Activated CD4-positive, alpha-beta T cell treated with anti-CD3 and anti-CD28 coated beads, Interleukin-2, amount 10 ng/mL, durations not matched to agents 24 days and 14 days (primary cell): ENCODE results near the gene PRR20G. TPM values are rescaled to one million over a fixed set of nuclear protein-coding genes. Genes with fewer than 3 reads are reported as not detected.

ENCODE experiments used
- DNase-seq: peaks from one replicate; pipeline ENCODE4 v3.0.0; 2022
- H3K27ac Mint-ChIP-seq: one replicate; pipeline ENCODE4 v1.8.0; 2022; ENCODE audit warnings: mild to moderate bottlenecking, mixed read lengths
- H3K27me3 Mint-ChIP-seq: one replicate; pipeline ENCODE4 v1.8.0; 2022; ENCODE audit warnings: mixed read lengths
- H3K36me3 Mint-ChIP-seq: one replicate; pipeline ENCODE4 v1.8.0; 2022; ENCODE audit warnings: low read depth, mild to moderate bottlenecking, mixed read lengths
- H3K4me1 Mint-ChIP-seq: one replicate; pipeline ENCODE4 v1.8.0; 2021; ENCODE audit warnings: mixed read lengths
- H3K4me3 Mint-ChIP-seq: one replicate; pipeline ENCODE4 v1.8.0; 2022; ENCODE audit warnings: mild to moderate bottlenecking, moderate library complexity, mixed read lengths
- H3K9me3 Mint-ChIP-seq: one replicate; pipeline ENCODE4 v1.8.0; 2021; ENCODE audit warnings: mixed read lengths
- intact Hi-C: fragments of 100-400 bp; cut with micrococcal nuclease; formaldehyde crosslinking; loops from one replicate; pipeline ENCODE4 v1.15.1; 2023
- total RNA-seq: library from RNA; stranded (reverse); gene quantifications from 2 replicates; pipeline ENCODE4 v1.2.3, GENCODE V29; 2022

PRR20G gene
- total RNA-seq, 1 donor from 2014 or later: not detected

- intact Hi-C loops: no loop called here
- Mint-ChIP-seq H3K27me3 (no peaks in the 10 kb centered on the region), H3K27ac (no peak overlapping the region), H3K4me1 (no peaks in the 10 kb centered on the region), H3K9me3 (peaks cover 6% of the 10 kb centered on the region), H3K4me3 (no peak overlapping the region), H3K36me3 (no peaks in the 10 kb centered on the region)
- no peak for DNase-seq
Observed at GRCh38 chr3:127254730-127255129, 33.1 kb downstream of the PRR20G start.

DNA sequence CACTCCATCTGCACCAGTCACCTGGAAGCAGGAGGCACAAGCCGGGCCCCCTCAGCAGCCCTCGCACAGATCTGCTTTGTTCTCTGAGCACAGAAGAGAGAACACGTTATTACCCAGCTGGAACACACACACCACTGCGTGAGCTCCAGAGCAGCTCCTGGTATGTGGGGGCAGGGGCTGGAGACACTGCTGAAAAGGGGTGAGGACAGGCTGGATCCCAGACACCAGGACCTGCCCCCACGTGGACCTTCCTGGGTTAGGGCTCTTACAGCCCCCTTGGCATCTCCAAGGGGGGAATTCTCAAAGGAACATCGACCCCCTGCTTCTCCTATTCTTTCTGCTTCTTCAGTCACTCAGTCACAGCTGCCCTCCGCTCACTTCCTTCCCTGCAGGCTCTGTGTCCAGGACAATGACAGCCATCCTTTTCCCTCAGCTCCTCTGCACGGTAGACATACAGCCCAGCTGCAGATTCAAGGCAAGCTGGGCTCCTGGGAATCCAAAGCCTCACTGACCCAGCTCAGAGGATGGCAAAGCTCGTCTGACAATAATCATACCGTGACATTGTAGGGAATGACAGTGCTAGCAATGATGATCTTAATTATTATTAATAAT, 33.7 kb downstream of the PRR20G start:
- Mint-ChIP-seq H3K27me3 (no peaks in the 10 kb centered on the region), H3K4me1 (no peaks in the 10 kb centered on the region), H3K27ac (no peak overlapping the region), H3K4me3 (no peak overlapping the region), H3K36me3 (no peaks in the 10 kb centered on the region), H3K9me3 (peaks cover 6% of the 10 kb centered on the region)
- no peak for DNase-seq
- intact Hi-C loops: no loop called here

DNA sequence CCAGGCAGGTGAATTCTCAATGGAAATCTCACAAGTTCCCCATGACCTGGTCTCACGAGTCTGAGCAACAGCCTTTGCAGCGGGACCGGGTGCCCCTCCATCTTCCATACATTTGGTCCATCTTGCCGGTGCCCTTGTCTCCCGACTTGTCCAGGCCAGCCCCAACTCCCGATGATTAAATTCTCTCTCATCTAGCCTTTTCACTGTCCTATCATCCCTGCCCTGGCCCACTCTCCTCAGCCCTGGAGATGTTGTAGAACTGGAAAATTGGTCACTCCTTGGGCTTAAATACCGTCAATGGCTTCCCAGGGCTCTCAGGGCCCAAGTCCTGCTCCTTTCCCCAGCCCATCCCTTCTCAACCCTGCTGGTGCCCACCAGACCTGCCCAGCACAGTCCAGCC, 34.4 kb downstream of the PRR20G start:
- Mint-ChIP-seq H3K27ac (no peak overlapping the region), H3K9me3 (peaks cover 6% of the 10 kb centered on the region), H3K4me3 (no peak overlapping the region), H3K27me3 (no peaks in the 10 kb centered on the region), H3K36me3 (no peaks in the 10 kb centered on the region), H3K4me1 (no peaks in the 10 kb centered on the region)
- no peak for DNase-seq
- intact Hi-C loops: no loop called here

DNA sequence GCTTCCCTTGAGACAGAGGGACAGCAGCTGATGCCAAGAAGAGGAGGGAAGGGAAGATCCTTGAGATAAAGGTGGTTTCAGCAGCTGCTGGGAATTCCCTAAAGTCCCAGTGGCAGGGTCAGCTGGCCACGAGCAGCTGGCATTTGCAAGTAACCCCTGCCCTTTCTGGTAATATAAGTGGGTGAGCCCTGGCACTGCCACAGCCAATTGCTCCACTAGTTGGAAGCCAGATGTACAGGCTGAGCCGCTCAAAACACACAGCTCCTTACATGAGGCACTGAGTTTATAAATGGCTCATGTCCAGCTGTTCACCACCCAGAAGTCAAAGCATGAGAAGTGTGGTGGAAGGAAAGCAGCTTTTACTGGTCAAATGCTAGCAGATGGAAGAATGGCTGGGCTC, 35.4 kb downstream of the PRR20G start:
- H3K4me3 Mint-ChIP-seq: no peak overlapping the region
- no peaks in the 10 kb centered on the region for H3K27me3 Mint-ChIP-seq
- no peaks in the 10 kb centered on the region for H3K4me1 Mint-ChIP-seq
- peaks cover 10% of the 10 kb centered on the region for H3K9me3 Mint-ChIP-seq
- H3K27ac Mint-ChIP-seq: no peak overlapping the region
- intact Hi-C loops: no loop called here
- no peaks in the 10 kb centered on the region for H3K36me3 Mint-ChIP-seq
- DNase-seq: no peak

- peaks cover 21% of the 10 kb centered on the region for H3K9me3 Mint-ChIP-seq
- H3K27me3 Mint-ChIP-seq: no peaks in the 10 kb centered on the region
- no peaks in the 10 kb centered on the region for H3K36me3 Mint-ChIP-seq
- no peak for DNase-seq
- no peak overlapping the region for H3K4me3 Mint-ChIP-seq
- intact Hi-C loops: no loop called here
- no peak overlapping the region for H3K27ac Mint-ChIP-seq
- no peaks in the 10 kb centered on the region for H3K4me1 Mint-ChIP-seq
Observed at GRCh38 chr3:127250032-127250431, 37.8 kb downstream of the PRR20G start.

- Mint-ChIP-seq H3K36me3 (no peaks in the 10 kb centered on the region), H3K27ac (no peak overlapping the region), H3K27me3 (no peaks in the 10 kb centered on the region), H3K4me1 (no peaks in the 10 kb centered on the region), H3K4me3 (no peak overlapping the region), H3K9me3 (peaks cover 29% of the 10 kb centered on the region)
- intact Hi-C loops: no loop called here
- no peak for DNase-seq
Observed at GRCh38 chr3:127247292-127247691, 40.6 kb downstream of the PRR20G start.

- H3K4me3 Mint-ChIP-seq: no peak overlapping the region
- no peak overlapping the region for H3K27ac Mint-ChIP-seq
Observed at GRCh38 chr3:127238602-127239001, 49.2 kb downstream of the PRR20G start.

DNA sequence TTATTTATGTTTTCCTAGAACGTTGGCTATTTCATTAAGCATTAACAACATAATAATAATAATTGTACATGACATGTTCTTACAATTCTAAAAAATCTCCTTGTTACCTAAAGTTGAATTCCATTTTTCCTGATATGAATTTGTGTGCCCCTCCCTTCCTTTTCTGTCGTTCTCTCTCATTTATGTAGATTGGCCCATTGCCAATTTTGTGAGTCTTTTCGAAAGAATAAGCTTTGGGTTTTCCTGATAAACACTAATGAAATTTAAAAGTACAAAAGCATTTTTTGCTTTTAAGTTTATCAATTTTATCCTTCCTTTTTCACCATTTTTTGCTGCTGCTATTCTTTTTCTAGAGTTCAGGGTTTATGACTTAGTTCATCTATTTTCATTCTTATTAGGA, 50.0 kb downstream of the PRR20G start:
- intact Hi-C loops: no loop called here
- no peak overlapping the region for H3K4me3 Mint-ChIP-seq
- H3K9me3 Mint-ChIP-seq: peaks cover 8% of the 10 kb centered on the region
- peaks cover 7% of the 10 kb centered on the region for H3K27me3 Mint-ChIP-seq
- no peaks in the 10 kb centered on the region for H3K4me1 Mint-ChIP-seq
- no peak overlapping the region for H3K27ac Mint-ChIP-seq
- no peaks in the 10 kb centered on the region for H3K36me3 Mint-ChIP-seq
- DNase-seq: no peak

More at GRCh38 chr3:127238602-127239001, 49.2 kb downstream of the PRR20G start:
- H3K4me1 Mint-ChIP-seq: no peaks in the 10 kb centered on the region
- H3K36me3 Mint-ChIP-seq: no peaks in the 10 kb centered on the region
- intact Hi-C loops: no loop called here
- peaks cover 8% of the 10 kb centered on the region for H3K9me3 Mint-ChIP-seq
- H3K27me3 Mint-ChIP-seq: peaks cover 7% of the 10 kb centered on the region
- no peak for DNase-seq

DNA sequence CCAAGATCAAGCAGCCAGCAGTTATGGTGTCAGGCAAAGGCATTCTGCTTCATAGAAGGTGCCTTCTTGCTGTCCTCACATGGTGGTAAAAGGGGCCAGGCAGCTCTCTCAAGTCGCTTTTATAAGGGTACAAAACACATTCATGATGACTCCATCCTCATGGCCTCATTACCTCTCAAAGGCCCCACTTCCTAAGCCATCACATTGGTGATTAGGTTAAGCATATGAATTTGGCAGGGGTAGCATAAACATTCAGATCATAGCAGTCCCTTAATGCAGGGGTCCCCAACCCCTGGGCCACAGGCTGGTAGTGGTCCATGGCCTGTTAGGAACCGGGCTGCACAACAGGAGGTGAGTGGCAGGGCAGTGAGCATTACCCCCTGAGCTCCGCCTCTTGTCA, 52.1 kb downstream of the PRR20G start:
- intact Hi-C loops: no loop called here
- H3K4me3 Mint-ChIP-seq: no peak overlapping the region

GRCh38 chr3:127234778-127235177, 53.1 kb downstream of the PRR20G start:
- Mint-ChIP-seq H3K4me1 (no peaks in the 10 kb centered on the region), H3K4me3 (no peak overlapping the region), H3K9me3 (peaks cover 9% of the 10 kb centered on the region), H3K27ac (no peak overlapping the region), H3K36me3 (no peaks in the 10 kb centered on the region), H3K27me3 (peaks cover 4% of the 10 kb centered on the region)
- intact Hi-C loops: no loop called here
- no peak for DNase-seq

More for the DNA sequence above, 52.1 kb downstream of the PRR20G start:
- H3K36me3 Mint-ChIP-seq: no peaks in the 10 kb centered on the region
- H3K27ac Mint-ChIP-seq: no peak overlapping the region
- H3K9me3 Mint-ChIP-seq: peaks cover 6% of the 10 kb centered on the region
- no peaks in the 10 kb centered on the region for H3K4me1 Mint-ChIP-seq
- no peak for DNase-seq
- peaks cover 7% of the 10 kb centered on the region for H3K27me3 Mint-ChIP-seq

Other genes starting within 250 kb of the PRR20G start
- not detected in 2 replicates for gene PRR23E, start 94.9 kb downstream of the PRR20G start, total RNA-seq